Gastroesophageal sphincter (tissue), 3 donors: ENCODE data around the gene CBFA2T2.

ENCODE experiments used
- EP300 ChIP-seq: sonication (generic); formaldehyde crosslinking; IDR thresholded peaks from one replicate; pipeline ENCODE4 v1.6.1; 2017; ENCODE audit warnings: antibody characterized with exemption, mild to moderate bottlenecking
- POLR2A ChIP-seq, 2 donors: fragments of 450-650 bp; IDR thresholded peaks; one replicate each; pipeline ENCODE4 v1.6.1; 2017; ENCODE audit warnings: antibody characterized with exemption in 2 of 2, mild to moderate bottlenecking in 2 of 2, moderate library complexity in 1 of 2
- POLR2AphosphoS5 ChIP-seq: sonication (generic); formaldehyde crosslinking; IDR thresholded peaks from one replicate; pipeline ENCODE4 v1.6.1; 2017; ENCODE audit warnings: antibody characterized with exemption
- TF ChIP-seq, protein P1 (sequence below), 4 experiments: fragments of 200-600 bp in 2 of 4; fragments of 450-650 bp in 2 of 4; sonication (generic) in 1 of 4; IDR thresholded peaks; one replicate each; pipeline ENCODE4 v1.5.1; 2017 to 2019; ENCODE audit warnings: antibody characterized with exemption in 4 of 4, mild to moderate bottlenecking in 2 of 4, moderate library complexity in 2 of 4

DNA sequence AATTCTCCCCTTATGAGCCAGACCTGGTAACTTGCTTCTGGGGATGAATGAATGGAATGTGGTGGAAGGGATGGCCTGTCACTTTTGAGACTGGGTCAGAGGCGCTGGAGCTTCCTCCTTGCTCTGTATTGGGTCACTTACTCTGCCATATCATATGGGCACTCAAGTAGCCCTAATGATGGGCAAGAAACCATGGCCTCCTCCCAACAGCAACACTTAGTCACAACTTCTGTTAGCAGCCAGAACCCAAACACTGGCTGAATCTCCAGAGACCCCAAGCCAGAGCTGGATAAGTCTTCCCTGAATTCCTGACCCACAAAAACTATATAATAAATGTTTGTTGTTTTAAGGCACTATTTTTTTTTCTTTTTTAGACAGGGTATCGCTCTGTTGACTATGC, 190.8 kb downstream of the CBFA2T2 start:
- TF ChIP-seq POLR2AphosphoS5 (no peak), POLR2A (IDR thresholded peaks at IDR 0.05) (no peak), EP300 (no peak)
- TF ChIP-seq, protein P1, sequence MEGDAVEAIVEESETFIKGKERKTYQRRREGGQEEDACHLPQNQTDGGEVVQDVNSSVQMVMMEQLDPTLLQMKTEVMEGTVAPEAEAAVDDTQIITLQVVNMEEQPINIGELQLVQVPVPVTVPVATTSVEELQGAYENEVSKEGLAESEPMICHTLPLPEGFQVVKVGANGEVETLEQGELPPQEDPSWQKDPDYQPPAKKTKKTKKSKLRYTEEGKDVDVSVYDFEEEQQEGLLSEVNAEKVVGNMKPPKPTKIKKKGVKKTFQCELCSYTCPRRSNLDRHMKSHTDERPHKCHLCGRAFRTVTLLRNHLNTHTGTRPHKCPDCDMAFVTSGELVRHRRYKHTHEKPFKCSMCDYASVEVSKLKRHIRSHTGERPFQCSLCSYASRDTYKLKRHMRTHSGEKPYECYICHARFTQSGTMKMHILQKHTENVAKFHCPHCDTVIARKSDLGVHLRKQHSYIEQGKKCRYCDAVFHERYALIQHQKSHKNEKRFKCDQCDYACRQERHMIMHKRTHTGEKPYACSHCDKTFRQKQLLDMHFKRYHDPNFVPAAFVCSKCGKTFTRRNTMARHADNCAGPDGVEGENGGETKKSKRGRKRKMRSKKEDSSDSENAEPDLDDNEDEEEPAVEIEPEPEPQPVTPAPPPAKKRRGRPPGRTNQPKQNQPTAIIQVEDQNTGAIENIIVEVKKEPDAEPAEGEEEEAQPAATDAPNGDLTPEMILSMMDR (IDR thresholded peaks at IDR 0.05): no peak
